DMS53 treated with DMSO at 0.1 percent for 48 hours (cell line): ENCODE measurements around the gene GIPC2.

Experiments used
- DNase-seq: peaks from one replicate; lab custom pipeline; 2025; ENCODE audit not compliant: unreplicated experiment; lab: John Stamatoyannopoulos, UW

The GIPC2 gene

GRCh38 chr1:78035121-78035520 lies 10.6 kb upstream of the GIPC2 start:
- no peak for DNase-seq

DNA sequence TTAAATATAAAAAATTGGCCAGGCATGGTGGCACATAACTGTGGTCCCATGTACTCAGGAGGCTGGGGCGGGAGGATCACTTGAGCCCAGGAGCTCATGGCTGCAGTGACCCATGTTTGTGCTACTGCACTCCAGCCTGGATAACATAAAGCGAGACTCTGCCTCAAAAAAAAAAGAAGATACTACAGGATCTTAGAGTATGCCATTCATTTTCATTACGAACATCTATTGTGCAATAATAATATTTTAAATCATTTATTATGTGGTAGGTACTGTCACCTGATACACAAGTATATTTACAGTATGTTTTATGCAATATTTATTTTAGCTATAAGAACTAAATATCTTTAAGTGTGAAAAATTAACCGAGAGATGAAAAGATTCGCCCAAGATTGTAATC lies 9.3 kb upstream of the GIPC2 start:
- no peak for DNase-seq

- DNase-seq = peak; percentile 55
Observed at GRCh38 chr1:78038071-78038470, 7.7 kb upstream of the GIPC2 start.

DNA sequence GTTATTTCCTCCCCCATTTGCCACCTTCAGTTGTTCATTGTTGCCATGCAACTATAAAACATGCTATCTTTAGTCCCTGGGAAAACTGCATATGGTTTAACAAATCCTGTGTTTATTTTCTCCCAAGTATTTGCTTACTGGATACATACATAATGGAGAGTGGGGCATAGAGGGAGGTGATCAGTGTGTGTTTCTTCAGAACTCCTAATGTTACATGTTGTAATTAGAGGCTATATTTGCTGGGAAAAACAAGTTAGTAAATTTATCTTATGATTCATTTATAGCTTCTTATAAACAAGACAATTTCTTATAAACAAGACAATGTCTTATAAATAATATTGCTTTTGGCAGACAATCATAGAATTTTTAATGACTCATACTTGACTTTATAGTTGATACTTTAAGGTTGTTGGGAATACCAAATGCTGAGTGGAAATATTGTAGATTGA lies 7.3 kb upstream of the GIPC2 start:
- DNase-seq = peak; percentile 83

DNA sequence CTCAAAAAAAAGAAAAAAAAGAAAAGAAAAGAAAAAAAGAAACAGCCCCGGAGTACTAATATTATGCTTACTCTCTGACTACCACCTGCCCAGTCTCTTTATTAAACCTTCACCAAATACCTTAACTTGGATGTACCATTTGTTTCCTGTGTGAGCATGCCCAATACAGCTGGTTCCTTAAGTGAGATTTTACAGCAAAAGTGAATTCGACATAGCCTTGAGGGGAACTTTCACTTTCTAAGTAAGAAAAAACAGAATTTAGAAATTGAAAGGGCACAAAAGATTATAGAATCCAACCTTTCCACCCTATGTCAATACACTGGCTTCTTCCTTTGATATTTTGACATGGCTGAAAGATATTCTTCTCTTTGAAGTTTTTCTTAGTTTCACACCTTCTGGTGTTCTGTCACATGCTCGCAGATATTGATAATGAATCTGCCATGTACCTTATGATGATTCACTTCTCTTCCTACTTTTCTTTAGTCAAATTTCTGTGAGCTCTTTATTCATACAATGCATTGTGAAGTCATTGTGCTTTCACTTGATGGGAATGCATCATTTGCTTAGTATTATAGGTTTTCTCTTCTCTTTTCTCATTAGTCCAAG lies 5.2 kb upstream of the GIPC2 start:
- no peak for DNase-seq

- DNase-seq = no peak
Observed at GRCh38 chr1:78043436-78043835, 2.3 kb upstream of the GIPC2 start.

DNA sequence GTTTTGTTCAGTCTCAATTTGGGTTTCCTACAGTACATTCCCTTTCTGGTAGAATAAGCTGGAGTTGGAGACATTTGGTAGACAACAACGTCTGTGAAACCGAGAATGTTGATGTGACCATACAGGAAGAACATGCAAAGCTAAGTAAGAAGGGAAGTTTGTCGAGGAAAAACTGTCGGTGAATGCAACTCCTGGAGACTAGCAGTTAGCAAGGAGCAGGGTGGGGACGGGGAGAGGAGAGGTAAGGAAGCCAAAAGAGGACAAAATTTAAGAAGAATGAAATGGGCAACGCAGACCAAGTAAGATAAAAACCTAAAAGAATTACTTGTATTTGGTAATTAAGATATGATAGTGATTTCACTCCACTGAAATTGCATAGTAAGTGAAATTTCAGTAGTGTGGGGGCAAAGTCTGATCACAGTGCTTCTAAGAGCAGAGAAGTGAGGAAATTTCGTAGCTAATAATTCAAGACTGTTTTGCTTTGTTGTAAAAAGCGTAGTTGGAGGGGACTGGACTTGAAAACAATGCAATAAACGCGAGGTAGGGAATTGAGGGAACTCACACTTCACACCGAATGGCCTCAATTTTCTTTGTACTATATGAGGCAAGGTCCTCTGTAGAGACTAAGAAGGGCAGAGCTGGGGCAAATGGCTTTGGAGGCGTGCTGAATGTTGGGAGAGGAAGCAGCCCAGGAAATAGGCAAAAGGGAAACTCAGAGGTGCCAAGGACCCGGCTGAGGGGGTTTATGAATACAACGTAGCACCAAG lies 787 bp upstream of the GIPC2 start:
- DNase-seq = peak; percentile 46

DNA sequence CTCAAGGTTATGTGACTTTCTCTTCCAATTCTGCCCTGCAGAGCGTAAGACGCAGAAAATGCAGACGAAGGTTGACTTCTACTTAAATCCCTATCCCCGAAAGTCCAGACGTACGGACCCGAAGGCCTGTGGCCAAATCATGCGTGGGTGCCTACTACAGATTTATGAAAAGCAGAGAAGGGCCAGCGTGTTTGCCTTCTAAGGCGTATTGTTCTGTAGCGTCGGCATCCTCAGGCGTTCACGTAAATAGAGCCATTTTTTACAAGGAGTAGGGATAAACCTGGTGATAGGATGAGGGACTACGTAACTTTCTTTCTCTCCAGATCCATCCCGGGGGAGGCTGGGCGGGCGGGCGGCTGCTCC lies 222 bp upstream of the GIPC2 start:
- peak; percentile 46 for DNase-seq

DNA sequence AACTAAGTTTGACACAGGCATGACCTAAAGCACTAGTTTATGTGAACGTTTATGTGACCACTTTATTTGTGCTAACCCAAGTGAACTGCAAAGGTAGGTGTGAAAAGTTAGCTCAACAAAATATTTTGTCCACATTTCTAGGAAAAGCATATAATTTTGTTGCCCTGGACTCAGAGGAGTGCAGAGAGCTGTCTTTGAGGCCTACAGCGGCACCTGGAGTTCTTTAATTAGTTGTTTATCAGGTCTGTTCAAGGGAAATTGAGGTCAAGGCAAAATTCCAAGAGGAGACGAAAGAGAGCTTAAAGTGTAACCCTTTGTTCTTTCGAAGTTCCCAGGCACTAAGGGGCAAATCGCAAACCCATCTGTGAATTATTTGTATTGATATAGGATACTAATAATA lies 1.3 kb downstream of the GIPC2 start:
- peak; percentile 79 for DNase-seq

DNA sequence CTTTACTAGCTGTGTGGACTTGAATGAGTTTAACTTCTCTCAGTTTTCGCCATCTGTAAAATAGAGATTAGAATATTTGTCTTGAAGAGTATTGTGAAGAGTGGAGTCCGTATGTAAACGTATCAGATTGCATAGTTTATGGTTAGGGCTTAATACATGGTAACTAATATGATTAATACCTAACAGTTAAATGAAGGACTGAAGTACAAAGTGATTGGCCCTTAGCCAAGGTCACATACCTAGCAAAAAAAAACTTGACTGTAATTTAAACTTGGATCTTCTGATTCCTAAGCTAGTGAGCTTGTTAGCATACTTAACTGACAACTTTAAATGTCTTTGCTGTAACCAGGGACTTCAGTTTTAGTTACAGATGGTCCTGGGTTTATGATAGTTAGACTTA lies 1.9 kb downstream of the GIPC2 start:
- peak; percentile 69 for DNase-seq

DNA sequence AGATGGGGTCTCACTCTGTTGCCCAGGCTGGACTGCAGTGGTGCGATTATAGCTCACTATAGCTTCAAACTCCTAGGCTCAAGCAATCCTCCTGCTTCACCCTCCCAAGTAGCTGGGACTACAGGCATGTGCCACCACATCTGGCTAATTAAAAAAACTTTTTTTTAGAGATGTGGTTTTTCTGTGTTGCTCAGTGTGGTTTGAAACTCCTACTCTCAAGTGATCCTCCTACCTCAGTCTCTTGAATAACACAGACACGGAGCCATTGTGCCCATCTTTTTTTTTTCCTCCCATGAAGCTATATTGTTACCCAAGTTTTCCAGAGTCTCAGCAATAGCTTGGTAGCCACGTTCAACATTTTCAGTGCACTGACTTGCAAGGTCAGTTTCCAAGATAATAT lies 2.7 kb downstream of the GIPC2 start:
- DNase-seq = no peak

DNA sequence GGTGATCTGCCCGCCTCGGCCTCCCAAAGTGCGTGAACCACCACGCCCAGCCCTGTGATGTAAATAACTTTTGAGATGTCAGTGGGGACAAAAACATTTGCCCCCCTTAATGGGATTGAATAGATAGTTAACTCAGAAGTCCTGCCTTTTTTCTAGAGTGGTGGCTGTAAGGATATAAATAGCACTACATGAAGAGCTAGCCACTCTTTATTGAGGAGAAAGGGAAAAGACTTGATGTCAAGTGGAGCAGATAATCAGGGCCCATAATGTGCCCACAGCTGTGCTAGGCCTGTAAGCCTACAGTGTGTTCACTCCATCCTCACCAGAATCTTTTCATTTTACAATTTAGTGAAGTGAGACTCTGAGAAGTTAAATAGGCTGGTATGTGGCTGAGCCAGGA lies 3.6 kb downstream of the GIPC2 start:
- no peak for DNase-seq

DNA sequence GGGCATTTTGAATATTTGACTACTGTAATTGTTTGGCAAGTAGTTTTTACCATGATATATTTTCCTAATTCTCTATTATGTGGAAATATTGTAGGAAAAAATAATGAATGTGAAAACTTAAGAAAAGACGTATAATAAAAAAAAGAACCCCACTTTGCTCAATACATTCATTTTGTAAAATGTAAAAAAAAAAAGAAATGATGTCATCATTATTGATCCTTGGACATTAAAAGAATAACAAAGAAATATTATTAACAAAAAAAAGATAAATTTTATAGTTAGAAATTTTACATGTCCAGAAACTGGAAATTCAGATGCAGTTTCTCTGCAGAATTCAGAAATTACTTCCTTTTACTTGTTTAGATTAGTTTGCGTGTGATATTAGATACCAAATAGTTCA lies 5.2 kb downstream of the GIPC2 start:
- no peak for DNase-seq

DNA sequence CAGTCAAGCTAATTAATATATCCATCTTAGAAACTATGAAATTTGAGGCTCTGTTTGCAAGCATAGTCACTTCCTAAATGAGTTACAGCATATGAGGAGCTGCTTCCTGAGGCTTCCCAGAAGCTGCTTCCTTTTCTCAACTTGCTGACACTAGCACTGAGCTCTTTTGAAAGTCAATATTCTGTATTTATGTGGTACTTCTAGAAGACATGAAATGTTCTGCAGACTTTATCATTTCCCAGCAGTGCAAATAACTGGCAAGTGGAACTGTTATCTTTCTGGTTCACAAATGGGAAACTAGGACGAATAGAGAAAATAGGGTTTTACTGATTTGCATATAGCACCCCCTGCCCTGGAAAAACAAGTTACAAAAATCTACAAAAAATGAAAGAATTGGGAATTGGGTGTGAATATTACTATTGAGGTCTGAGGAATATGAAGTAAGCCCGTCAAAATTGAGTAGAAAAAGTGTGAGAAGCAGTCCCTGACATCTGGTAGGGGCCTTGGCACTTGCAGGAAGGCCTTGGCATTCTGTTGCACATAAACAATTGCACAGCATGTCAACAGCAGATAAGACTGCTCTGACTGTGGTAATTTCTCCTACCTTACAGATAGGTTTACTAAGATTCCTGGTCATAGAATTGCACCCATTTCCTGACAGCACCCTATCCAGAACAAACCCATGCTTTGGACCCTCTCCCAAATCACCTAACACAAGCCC lies 7.1 kb downstream of the GIPC2 start:
- no peak for DNase-seq

- no peak for DNase-seq
Observed at GRCh38 chr1:78053498-78053897, 7.7 kb downstream of the GIPC2 start.

- DNase-seq = no peak
Observed at GRCh38 chr1:78054559-78054958, 8.8 kb downstream of the GIPC2 start.

DNA sequence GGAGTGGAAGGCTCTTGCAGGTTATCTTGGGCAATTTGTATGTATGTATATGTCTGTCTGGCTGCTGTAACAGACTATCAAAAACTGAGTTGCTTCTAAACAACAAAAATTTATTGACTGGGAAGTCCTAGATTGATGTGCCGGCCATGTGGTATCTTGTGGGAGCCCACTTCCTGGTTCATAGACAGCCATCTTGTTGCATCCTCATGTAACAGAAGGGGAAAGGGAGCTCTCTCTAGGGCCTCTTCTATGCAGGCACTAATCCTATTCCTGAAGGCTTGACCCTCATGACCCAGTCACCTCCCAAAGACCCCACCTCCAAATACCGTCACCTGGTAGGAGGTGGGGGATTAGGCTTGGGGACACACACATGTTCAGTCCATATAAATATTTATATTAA lies 9.2 kb downstream of the GIPC2 start:
- no peak for DNase-seq

DNA sequence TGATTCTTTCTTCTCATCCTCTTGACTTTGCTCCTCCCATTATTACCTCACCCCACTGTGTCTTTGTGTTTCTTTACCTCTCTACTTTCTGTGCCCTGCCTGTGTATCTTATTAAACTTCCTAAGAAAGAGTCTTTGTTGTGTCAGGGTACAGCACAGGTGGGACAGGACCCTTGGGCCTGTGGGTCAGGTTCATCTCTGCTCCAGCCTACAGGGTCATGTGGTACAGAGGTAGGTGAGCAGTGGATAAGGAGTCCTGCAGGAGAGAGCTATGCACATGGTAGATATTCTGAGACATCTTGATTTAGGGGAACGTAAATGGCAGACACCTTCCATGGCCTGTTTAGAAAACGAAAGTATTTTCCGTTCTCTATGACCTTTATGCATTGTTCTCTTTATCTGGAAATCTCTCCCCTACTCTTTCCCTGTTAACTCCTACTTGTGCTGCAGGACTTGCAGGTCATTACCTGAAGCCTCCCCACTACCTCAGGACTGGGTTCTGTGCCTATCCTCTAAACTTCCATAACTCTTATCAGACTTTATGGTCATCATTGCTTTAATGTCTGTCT lies 9.9 kb downstream of the GIPC2 start:
- DNase-seq = no peak

GRCh38 chr1:78058670-78059069 lies 12.9 kb downstream of the GIPC2 start:
- no peak for DNase-seq

- no peak for DNase-seq
Observed at GRCh38 chr1:78060857-78061563, 15.2 kb downstream of the GIPC2 start.

- no peak for DNase-seq
Observed at GRCh38 chr1:78061825-78062523, 16.2 kb downstream of the GIPC2 start.
